Measurements from ENCODE around the gene XRCC6. TPM values are rescaled to one million over a fixed set of nuclear protein-coding genes. Genes with fewer than 3 reads are reported as not detected.

XRCC6 gene
- total RNA-seq, 1 experiment from 2014 or later, result 588 TPM

DNA sequence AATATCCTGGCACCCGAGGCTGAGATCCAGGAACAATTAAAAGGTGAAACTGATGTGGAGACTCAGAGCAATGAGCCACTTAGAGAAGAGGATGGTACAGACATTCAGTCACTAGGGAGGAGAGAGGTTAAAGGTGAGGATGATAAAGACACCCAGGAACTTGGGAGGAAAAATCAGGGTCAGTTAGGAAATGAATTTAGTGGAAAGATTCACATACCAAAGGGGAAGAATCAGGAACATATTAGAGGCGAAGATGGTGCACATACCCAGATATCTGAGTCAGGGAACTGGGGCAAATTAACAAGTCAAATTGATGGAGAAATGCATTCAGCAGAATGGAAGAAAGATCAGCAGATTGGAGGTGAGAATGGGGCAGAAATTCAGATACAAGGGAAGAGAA, 74.1 kb downstream of the XRCC6 start:
- ChIA-PET RAD21 (ENCODE audit: low non-redundant PET in 1 of 2, low total read pairs in 2 of 2, uncharacterized antibody in 2 of 2, unreplicated experiment in 2 of 2) (no interaction called here), POLR2A (no interaction called here), CTCF (no interaction called here)
- no peak for TF ChIP-seq ELF1 (IDR thresholded peaks at IDR 0.05; ENCODE audit: borderline replicate concordance, low read depth)
- TF ChIP-seq SIN3A (IDR thresholded peaks at IDR 0.05; ENCODE audit: low read depth), result no peak
- no peak for TF ChIP-seq ZNF274 (IDR thresholded peaks at IDR 0.05; ENCODE audit: low read depth, low read length)
- no peak for TF ChIP-seq POLR2A (IDR thresholded peaks at IDR 0.05; ENCODE audit: borderline replicate concordance, extremely low read depth, insufficient read depth, insufficient read length)
- no peak for TF ChIP-seq TCF7L2 (IDR thresholded peaks at IDR 0.05; ENCODE audit: borderline replicate concordance, extremely low read depth, insufficient read depth, insufficient read length)
- TF ChIP-seq ZFX (IDR thresholded peaks at IDR 0.05), result no peak
- no peak for TF ChIP-seq CBX3 (IDR thresholded peaks at IDR 0.05; ENCODE audit: low read depth)
- no peak for TF ChIP-seq ATF3 (IDR thresholded peaks at IDR 0.05)
- TF ChIP-seq EGR1 (IDR thresholded peaks at IDR 0.05; ENCODE audit: low read depth), result no peak
- TF ChIP-seq JUND (IDR thresholded peaks at IDR 0.05), result no peak
- TF ChIP-seq EZH2phosphoT487 (IDR thresholded peaks at IDR 0.05; ENCODE audit: borderline replicate concordance), result no peak
- TF ChIP-seq, protein P1, sequence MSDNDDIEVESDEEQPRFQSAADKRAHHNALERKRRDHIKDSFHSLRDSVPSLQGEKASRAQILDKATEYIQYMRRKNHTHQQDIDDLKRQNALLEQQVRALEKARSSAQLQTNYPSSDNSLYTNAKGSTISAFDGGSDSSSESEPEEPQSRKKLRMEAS (IDR thresholded peaks at IDR 0.05), result no peak
- no peak for TF ChIP-seq SRF (IDR thresholded peaks at IDR 0.05; ENCODE audit: low read depth)
- TF ChIP-seq CEBPB (IDR thresholded peaks at IDR 0.05; ENCODE audit: low read depth), result no peak
- no peak for TF ChIP-seq SP1 (IDR thresholded peaks at IDR 0.05; ENCODE audit: low read depth)
- no peak for TF ChIP-seq EZH2 (IDR thresholded peaks at IDR 0.05)
- no peak for TF ChIP-seq FOSL1 (IDR thresholded peaks at IDR 0.05; ENCODE audit: low read depth)
- TF ChIP-seq, protein P2, sequence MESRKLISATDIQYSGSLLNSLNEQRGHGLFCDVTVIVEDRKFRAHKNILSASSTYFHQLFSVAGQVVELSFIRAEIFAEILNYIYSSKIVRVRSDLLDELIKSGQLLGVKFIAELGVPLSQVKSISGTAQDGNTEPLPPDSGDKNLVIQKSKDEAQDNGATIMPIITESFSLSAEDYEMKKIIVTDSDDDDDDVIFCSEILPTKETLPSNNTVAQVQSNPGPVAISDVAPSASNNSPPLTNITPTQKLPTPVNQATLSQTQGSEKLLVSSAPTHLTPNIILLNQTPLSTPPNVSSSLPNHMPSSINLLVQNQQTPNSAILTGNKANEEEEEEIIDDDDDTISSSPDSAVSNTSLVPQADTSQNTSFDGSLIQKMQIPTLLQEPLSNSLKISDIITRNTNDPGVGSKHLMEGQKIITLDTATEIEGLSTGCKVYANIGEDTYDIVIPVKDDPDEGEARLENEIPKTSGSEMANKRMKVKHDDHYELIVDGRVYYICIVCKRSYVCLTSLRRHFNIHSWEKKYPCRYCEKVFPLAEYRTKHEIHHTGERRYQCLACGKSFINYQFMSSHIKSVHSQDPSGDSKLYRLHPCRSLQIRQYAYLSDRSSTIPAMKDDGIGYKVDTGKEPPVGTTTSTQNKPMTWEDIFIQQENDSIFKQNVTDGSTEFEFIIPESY (IDR thresholded peaks at IDR 0.05; ENCODE audit: extremely low read depth, insufficient replicate concordance, low read length), result no peak
- TF ChIP-seq REST (IDR thresholded peaks at IDR 0.05; ENCODE audit: low read depth), result no peak
- no peaks in the 10 kb centered on the region for H3K27me3 ChIP-seq (ENCODE audit: insufficient read depth, low read length)
- DNase-seq (ENCODE audit: low read depth, low spot score) (no peak), ATAC-seq (no peak)
- H3K9me3 ChIP-seq (ENCODE audit: control insufficient read depth in 1 of 2, insufficient read depth in 1 of 2, low read depth in 1 of 2, low read length in 2 of 2), result no peaks in the 10 kb centered on the region
- H3K4me2 ChIP-seq (ENCODE audit: low read length), result no peak overlapping the region
- BruUV-seq (replicated peaks), result TSS peak; percentile 33
- no peak overlapping the region for H3K27ac ChIP-seq (ENCODE audit: low read depth, low read length)
- H2AFZ ChIP-seq (ENCODE audit: low read depth, low read length, poor library complexity, severe bottlenecking), result no peak overlapping the region
- peaks cover 1% of the 10 kb centered on the region; the same call in 1 of the 2 replicates for H3K79me2 ChIP-seq (ENCODE audit: insufficient read depth, low read length)
- H3K9me2 ChIP-seq (ENCODE audit: insufficient read depth), result no peaks in the 10 kb centered on the region
- intact Hi-C loops (cut with micrococcal nuclease), result no loop called here
- no peak overlapping the region for H3K9ac ChIP-seq (ENCODE audit: low read length)
- no peaks in the 10 kb centered on the region for H4K20me1 ChIP-seq (ENCODE audit: insufficient read depth)
- H3K4me1 ChIP-seq (ENCODE audit: control insufficient read depth in 1 of 2, insufficient read depth in 2 of 2, low read length in 2 of 2), result peaks cover 3 to 15% of the 10 kb centered on the region in 2 experiments
- peaks cover 0 to 3% of the 10 kb centered on the region in 2 experiments; a peak in 1 of 4 replicates for H3K36me3 ChIP-seq (ENCODE audit: control insufficient read depth in 1 of 2, insufficient read depth in 2 of 2, low read length in 2 of 2)
- H3K4me3 ChIP-seq (replicated peaks in 1 of 2; ENCODE audit: low read depth in 1 of 2, low read length in 2 of 2), result no peak overlapping the region
